Neural crest cell (in vitro differentiated cells): ENCODE measurements around the gene PRSS57. TPM values are rescaled to one million over a fixed set of nuclear protein-coding genes. Genes with fewer than 3 reads are reported as not detected.

Experiments
- DNase-seq: peaks from one replicate; pipeline ENCODE4 v3.0.0; 2021; ENCODE audit warnings: low read depth, mixed read lengths, low spot score
- H3K27ac Mint-ChIP-seq: one replicate; pipeline ENCODE4 v1.8.0; 2021; ENCODE audit warnings: mild to moderate bottlenecking, mixed read lengths; ENCODE audit not compliant: unreplicated experiment
- H3K27me3 Mint-ChIP-seq: 2 replicates; pipeline ENCODE4 v1.8.0; 2021; ENCODE audit warnings: low read depth, mild to moderate bottlenecking, mixed read lengths
- H3K36me3 Mint-ChIP-seq: 2 replicates; pipeline ENCODE4 v1.8.0; 2021; ENCODE audit warnings: low read depth, mild to moderate bottlenecking, mixed read lengths
- H3K4me1 Mint-ChIP-seq: 2 replicates; pipeline ENCODE4 v1.8.0; 2021; ENCODE audit warnings: mixed read lengths
- H3K4me3 Mint-ChIP-seq: one replicate; pipeline ENCODE4 v1.8.0; 2021; ENCODE audit warnings: mild to moderate bottlenecking, mixed read lengths
- H3K9me3 Mint-ChIP-seq: 2 replicates; pipeline ENCODE4 v1.8.0; 2021; ENCODE audit warnings: mixed read lengths
- CTCF ChIP-seq: fragments of 200-600 bp; sonication (generic); conservative IDR thresholded peaks from 2 replicates; pipeline ENCODE4 v1.5.0; 2021; ENCODE audit warnings: antibody characterized with exemption, mild to moderate bottlenecking
- total RNA-seq: library from RNA; stranded (reverse); gene quantifications from 2 replicates; pipeline ENCODE4 v1.2.1, GENCODE V29; 2021

Gene PRSS57
- total RNA-seq, 1 donor from 2014 or later = not detected

GRCh38 chr19:648904-649801 lies 46.1 kb downstream of the PRSS57 start:
- TF ChIP-seq CTCF = no peak
- H3K4me3 Mint-ChIP-seq = no peak overlapping the region
- H3K36me3 Mint-ChIP-seq = peaks cover 3% of the 10 kb centered on the region
- no peaks in the 10 kb centered on the region for H3K9me3 Mint-ChIP-seq
- DNase-seq = no peak
- H3K4me1 Mint-ChIP-seq = no peaks in the 10 kb centered on the region
- H3K27ac Mint-ChIP-seq = no peak overlapping the region
- H3K27me3 Mint-ChIP-seq = no peaks in the 10 kb centered on the region

- no peaks in the 10 kb centered on the region for H3K27me3 Mint-ChIP-seq
- DNase-seq = no peak
- H3K9me3 Mint-ChIP-seq = no peaks in the 10 kb centered on the region
- no peak overlapping the region for H3K27ac Mint-ChIP-seq
- no peaks in the 10 kb centered on the region for H3K4me1 Mint-ChIP-seq
- no peak for TF ChIP-seq CTCF
- no peak overlapping the region for H3K4me3 Mint-ChIP-seq
- H3K36me3 Mint-ChIP-seq = peaks cover 3% of the 10 kb centered on the region
These were observed 46.9 kb downstream of the PRSS57 start for GRCh38 chr19:648305-648704.

GRCh38 chr19:647566-648284 lies 47.5 kb downstream of the PRSS57 start:
- H3K27me3 Mint-ChIP-seq = no peaks in the 10 kb centered on the region
- TF ChIP-seq CTCF = no peak
- H3K36me3 Mint-ChIP-seq = peaks cover 3% of the 10 kb centered on the region
- no peak overlapping the region for H3K27ac Mint-ChIP-seq
- no peak for DNase-seq
- H3K9me3 Mint-ChIP-seq = no peaks in the 10 kb centered on the region
- H3K4me1 Mint-ChIP-seq = no peaks in the 10 kb centered on the region
- H3K4me3 Mint-ChIP-seq = no peak overlapping the region

- Mint-ChIP-seq H3K4me1 (no peaks in the 10 kb centered on the region), H3K4me3 (no peak overlapping the region), H3K27me3 (no peaks in the 10 kb centered on the region), H3K27ac (no peak overlapping the region), H3K9me3 (no peaks in the 10 kb centered on the region), H3K36me3 (peaks cover 3% of the 10 kb centered on the region)
- TF ChIP-seq CTCF = no peak
- DNase-seq = no peak
These were observed 48.3 kb downstream of the PRSS57 start for GRCh38 chr19:646779-647565.

- no peak for DNase-seq
- peaks cover 3% of the 10 kb centered on the region for H3K36me3 Mint-ChIP-seq
- TF ChIP-seq CTCF = no peak
- H3K27me3 Mint-ChIP-seq = peaks cover 3% of the 10 kb centered on the region
- no peaks in the 10 kb centered on the region for H3K9me3 Mint-ChIP-seq
- no peak overlapping the region for H3K27ac Mint-ChIP-seq
- no peak overlapping the region for H3K4me3 Mint-ChIP-seq
- no peaks in the 10 kb centered on the region for H3K4me1 Mint-ChIP-seq
These were observed 49.1 kb downstream of the PRSS57 start for GRCh38 chr19:645912-646778.
